K562 (cell line): Measurements from ENCODE around the gene IL12RB1. TPM values are rescaled to one million over a fixed set of nuclear protein-coding genes. Genes with fewer than 3 reads are reported as not detected.

Source experiments
- ATAC-seq: fragments of 200-7000 bp; cut with Tn5 transposase; 3 replicates; pipeline ENCODE4 v1.9.1; 2020; ENCODE audit warnings: moderate library complexity
- BruUV-seq: library from RNA; stranded (reverse); fragments of 400-500 nt; replicated peaks from 2 replicates; lab custom pipeline; 2021; lab: Mats Ljungman, UMichigan
- CTCF ChIA-PET: fragments of 300-600 bp; formaldehyde crosslinking; extraction: SDS; loops from one replicate; lab custom pipeline; 2021; ENCODE audit warnings: low intra/inter-chr PET ratio; lab: Yijun Ruan, JAX
- POLR2A ChIA-PET: fragments of 300-600, 350-650 bp; sonication (Branson Sonifier 250); formaldehyde crosslinking; extraction: SDS; loops from one replicate; lab custom pipeline; 2021; ENCODE audit warnings: antibody characterized with exemption, inconsistent platforms; lab: Yijun Ruan, JAX
- DNase-seq, 4 experiments: peaks; one replicate each; pipeline versions ENCODE4 v3.0.0 to v3.0.0-alpha.2; 2011 to 2018; ENCODE audit warnings: low spot score in 3 of 4, mixed read lengths in 3 of 4; ENCODE audit errors: extremely low read depth in 1 of 4
- FAIRE-seq: peaks from 2 replicates; lab custom pipeline; 2011; peaks lifted over from hg19 to GRCh38; lab: Jason Lieb, UNC
- H2AFZ ChIP-seq: 2 replicates; pipeline ENCODE4 v1.6.0; 2011; ENCODE audit warnings: low read depth, low read length, control low read depth, inconsistent platforms
- H3K27ac ChIP-seq: fragments of 200-600 bp; 3 replicates; pipeline ENCODE4 v1.8.0; 2011; ENCODE audit warnings: low read depth, mild to moderate bottlenecking, control low read depth, inconsistent platforms, low read length, moderate library complexity, mixed read lengths; ENCODE audit errors: extremely low read depth
- H3K27me3 ChIP-seq, 2 experiments: fragments of 300-600 bp in 1 of 2; 2 replicates in 1 of 2; 3 replicates in 1 of 2; pipeline versions ENCODE4 v1.6.0 to v1.8.0; 2011; ENCODE audit warnings: inconsistent platforms in 2 of 2, low read length in 2 of 2, mild to moderate bottlenecking in 1 of 2, mixed read lengths in 1 of 2, moderate library complexity in 1 of 2; ENCODE audit not compliant: control insufficient read depth in 2 of 2, insufficient read depth in 2 of 2
- H3K36me3 ChIP-seq: fragments of 300-600 bp; 3 replicates; pipeline ENCODE4 v1.8.0; 2011; ENCODE audit warnings: mild to moderate bottlenecking, low read length, inconsistent platforms; ENCODE audit not compliant: control insufficient read depth, insufficient read depth
- H3K4me1 ChIP-seq, 2 experiments: fragments of 200-600 bp in 1 of 2; replicated peaks in 1 of 2; 2 replicates in 1 of 2; 3 replicates in 1 of 2; pipeline versions ENCODE4 v1.5.1 to v1.8.0; 2011; ENCODE audit warnings: inconsistent platforms in 2 of 2, low read length in 2 of 2, mild to moderate bottlenecking in 1 of 2, mixed read lengths in 1 of 2, moderate library complexity in 1 of 2; ENCODE audit not compliant: control insufficient read depth in 2 of 2, insufficient read depth in 2 of 2
- H3K4me2 ChIP-seq: 2 replicates; pipeline ENCODE4 v1.6.1; 2011; ENCODE audit warnings: low read length, control low read depth, inconsistent platforms, mixed read lengths; ENCODE audit not compliant: insufficient read depth
- H3K4me3 ChIP-seq: fragments of 200-600 bp; sonication (generic), shearing (Covaris generic); 2 replicates; pipeline ENCODE4 v1.5.1; 2016; ENCODE audit warnings: control low read depth, inconsistent platforms
- H3K79me2 ChIP-seq: fragments of 200-600 bp; 3 replicates; pipeline ENCODE4 v1.8.0; 2011; ENCODE audit warnings: low read length, inconsistent platforms; ENCODE audit not compliant: control insufficient read depth, insufficient read depth
- H3K9ac ChIP-seq, 2 experiments: 2 replicates each; pipeline versions ENCODE4 v1.6.0 to v1.6.1; 2011; ENCODE audit warnings: low read depth in 2 of 2, low read length in 2 of 2, control low read depth in 1 of 2, inconsistent platforms in 1 of 2, mild to moderate bottlenecking in 1 of 2, mixed read lengths in 1 of 2; ENCODE audit not compliant: insufficient read depth in 1 of 2
- H3K9me1 ChIP-seq: one replicate; pipeline ENCODE4 v1.6.0; 2011; ENCODE audit warnings: inconsistent platforms, mild to moderate bottlenecking, low read length, moderate library complexity; ENCODE audit not compliant: control insufficient read depth, insufficient read depth
- H3K9me3 ChIP-seq: replicated peaks from 2 replicates; pipeline ENCODE4 v1.5.1; 2011; ENCODE audit warnings: low read depth, low read length, inconsistent platforms; ENCODE audit not compliant: control insufficient read depth, insufficient read depth
- H4K20me1 ChIP-seq: replicated peaks from 2 replicates; pipeline ENCODE4 v1.6.1; 2011; ENCODE audit warnings: low read length, inconsistent platforms, mixed read lengths; ENCODE audit not compliant: control insufficient read depth, insufficient read depth
- BCOR ChIP-seq: fragments of 450-650 bp; IDR thresholded peaks from 2 replicates; pipeline ENCODE4 v1.6.1; 2016
- ESRRA ChIP-seq: fragments of 450-650 bp; IDR thresholded peaks from 2 replicates; pipeline ENCODE4 v1.6.1; 2014; ENCODE audit warnings: low read depth, mild to moderate bottlenecking, moderate library complexity, borderline replicate concordance
- ESRRB ChIP-seq: fragments of 250-450 bp; sonication (Bioruptor Pico); IDR thresholded peaks from 2 replicates; pipeline ENCODE4 v1.5.0; 2020; ENCODE audit warnings: mild to moderate bottlenecking, moderate library complexity, borderline replicate concordance
- HIVEP1 ChIP-seq: fragments of 250-450 bp; sonication (Bioruptor Pico); IDR thresholded peaks from 2 replicates; pipeline ENCODE4 v1.4.0; 2020; ENCODE audit warnings: mild to moderate bottlenecking
- KDM1A ChIP-seq, 2 experiments: fragments of 450-650 bp; IDR thresholded peaks; 2 replicates each; pipeline ENCODE4 v1.6.1; 2016; ENCODE audit warnings: mild to moderate bottlenecking in 2 of 2
- NR2C2 ChIP-seq, 2 experiments: fragments of 200-800 bp in 1 of 2; sonication (Bioruptor generic) in 1 of 2; sonication (generic) in 1 of 2; formaldehyde crosslinking in 1 of 2; IDR thresholded peaks; 2 replicates each; pipeline versions ENCODE4 v1.6.1 to v1.8.0; 2016 to 2022; ENCODE audit warnings: mild to moderate bottlenecking in 1 of 2, missing compliant biosample characterization in 1 of 2, missing genetic modification characterization in 1 of 2, missing genetic modification reagents in 1 of 2
- RBM25 ChIP-seq: fragments of 200-400 bp; formaldehyde crosslinking; IDR thresholded peaks from 2 replicates; pipeline ENCODE4 v1.6.1; 2018; ENCODE audit warnings: low read length, low read depth, moderate library complexity; ENCODE audit not compliant: severe bottlenecking
- SAFB2 ChIP-seq: fragments of 200-400 bp; formaldehyde crosslinking; IDR thresholded peaks from 2 replicates; pipeline ENCODE4 v1.6.1; 2018; ENCODE audit warnings: borderline replicate concordance, low read length, low read depth, moderate library complexity; ENCODE audit not compliant: severe bottlenecking
- SMARCB1 ChIP-seq: IDR thresholded peaks from 2 replicates; pipeline ENCODE4 v1.6.1; 2011; ENCODE audit warnings: improper control_type of control experiment, low read depth; ENCODE audit not compliant: insufficient read length
- SRSF7 ChIP-seq: fragments of 200-400 bp; formaldehyde crosslinking; optimal IDR thresholded peaks from 2 replicates; pipeline ENCODE3; 2017; ENCODE audit warnings: mild to moderate bottlenecking, low read depth, low read length
- TEAD1 ChIP-seq, 2 experiments: fragments of 450-650 bp in 1 of 2; sonication (generic) in 1 of 2; formaldehyde crosslinking; IDR thresholded peaks; 2 replicates each; pipeline versions ENCODE4 v1.4.0 to v1.8.0; 2020 to 2022; ENCODE audit warnings: mild to moderate bottlenecking in 2 of 2, missing genetic modification reagents in 1 of 2
- ZNF324 ChIP-seq: fragments of 250-450 bp; sonication (Bioruptor Pico); IDR thresholded peaks from 2 replicates; pipeline ENCODE4 v1.4.0; 2020; ENCODE audit warnings: mild to moderate bottlenecking
- ZNF41 ChIP-seq: fragments of 250-450 bp; sonication (Bioruptor Pico); conservative IDR thresholded peaks from 2 replicates; pipeline ENCODE4 v1.4.0; 2020; ENCODE audit warnings: mild to moderate bottlenecking
- ZNF785 ChIP-seq: fragments of 250-450 bp; sonication (Bioruptor Pico); IDR thresholded peaks from 2 replicates; pipeline ENCODE4 v1.4.0; 2020; ENCODE audit warnings: mild to moderate bottlenecking
- WGBS: fragments of 100-300 bp; shearing (Covaris generic); methylation state at CpG from one replicate; pipeline ENCODE4 v1.1.6; 2016; ENCODE audit warnings: low coverage, mixed read lengths; ENCODE audit not compliant: insufficient coverage; ENCODE audit errors: missing lambda C conversion rate; 5-methylcytosine and 5-hydroxymethylcytosine counted together
- in situ Hi-C: fragments of 300-500 bp; cut with MboI; formaldehyde crosslinking; loops from 4 replicates; pipeline ENCODE4 v1.15.0; 2018; ENCODE audit warnings: inconsistent platforms, mixed read lengths
- intact Hi-C: fragments of 100-400 bp; cut with micrococcal nuclease; formaldehyde crosslinking; loops from 2 replicates; pipeline ENCODE4 v1.14.2; 2022
- polyA plus RNA-seq, 8 experiments: library from polyadenylated mRNA; depleted of rRNA in 4 of 8; stranded (reverse) in 5 of 8; unstranded in 3 of 8; fragments of >200 nt; fragmentation: Nextera tagmentation in 2 of 8; fragmentation: Illumina TruSeq in 1 of 8; extraction: Ambion mirVana in 2 of 8; extraction: Trizol in 1 of 8; gene quantifications; 2 replicates each; pipeline versions ENCODE4 v1.2.1 to v1.2.3, GENCODE V29; 2011 to 2014; ENCODE audit warnings: inconsistent platforms in 1 of 8, missing spikeins in 1 of 8
- total RNA-seq, 7 experiments: library from RNA; depleted of rRNA in 6 of 7; stranded (reverse); fragments of >200 nt in 6 of 7; fragmentation: Illumina TruSeq in 2 of 7; extraction: Trizol in 2 of 7; gene quantifications; 2 replicates each; pipeline versions ENCODE4 v1.2.1 to v1.2.3, GENCODE V29; 2011 to 2021; ENCODE audit warnings: low replicate concordance in 1 of 7
- TF ChIP-seq, protein P1 (sequence below): fragments of 450-650 bp; formaldehyde crosslinking; IDR thresholded peaks from 2 replicates; pipeline ENCODE4 v1.4.0; 2022; ENCODE audit warnings: missing genetic modification characterization
- TF ChIP-seq, protein P2 (sequence below), 2 experiments: fragments of 450-650 bp in 1 of 2; sonication (generic) in 1 of 2; formaldehyde crosslinking in 1 of 2; IDR thresholded peaks in 1 of 2; conservative IDR thresholded peaks in 1 of 2; 2 replicates each; pipeline versions ENCODE4 v1.6.1 to v1.8.1; 2016 to 2023; ENCODE audit warnings: mild to moderate bottlenecking in 2 of 2, moderate library complexity in 2 of 2, inconsistent platforms in 1 of 2, missing genetic modification reagents in 1 of 2
- TF ChIP-seq, protein P3 (sequence below): sonication (generic); formaldehyde crosslinking; IDR thresholded peaks from 2 replicates; pipeline ENCODE4 v1.8.1; 2023; ENCODE audit warnings: mild to moderate bottlenecking, missing genetic modification reagents

Gene IL12RB1
- total and polyA plus RNA-seq, 9 of the 15 experiments (the other 6 are each of a cell fraction or from before 2014, with no cell fraction given), result 0.04 to 0.07 (median 0.06) TPM; not detected in 5

DNA sequence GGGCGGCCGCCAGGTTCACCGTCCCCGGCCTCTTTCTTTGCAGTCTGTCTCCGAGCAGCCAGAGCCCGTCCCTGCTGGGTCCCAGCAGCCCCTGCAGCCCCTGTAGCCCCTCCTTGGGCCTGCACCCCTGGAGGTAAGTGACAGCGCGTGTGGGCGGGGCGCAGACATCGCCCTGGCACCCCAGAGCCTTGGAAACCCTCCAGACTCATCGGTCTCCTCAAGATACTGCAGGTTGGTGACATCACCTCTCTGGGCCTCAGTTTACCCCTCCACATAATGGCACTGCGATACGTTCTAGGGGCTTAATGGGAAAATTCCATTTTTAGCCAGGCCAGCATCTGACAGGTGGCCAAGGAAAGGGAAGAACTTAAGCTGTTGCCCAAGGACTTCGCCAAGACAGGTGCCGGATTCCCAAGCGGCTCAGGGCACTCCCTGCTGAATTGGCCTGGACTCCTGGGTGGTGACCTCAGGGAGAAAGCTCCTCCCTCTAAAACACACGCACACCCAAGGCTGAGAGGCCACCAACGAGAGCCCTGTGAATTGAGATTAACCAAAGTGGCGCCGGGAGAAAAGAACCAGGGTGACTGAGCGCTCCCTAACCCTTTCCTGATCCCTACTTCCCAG, 24.0 kb upstream of the IL12RB1 start:
- Histone ChIP-seq H2AFZ (peak overlapping the region; percentile 87), H3K27ac (peak overlapping the region; percentile 61; the same call in 1 of the 3 replicates), H3K27me3 (no peaks in the 10 kb centered on the region), H3K4me3 (peak overlapping the region; percentile 63), H3K9me1 (no peaks in the 10 kb centered on the region), H4K20me1 (no peaks in the 10 kb centered on the region), H3K36me3 (peaks cover 9% of the 10 kb centered on the region; the same call in 1 of the 3 replicates), H3K79me2 (no peaks in the 10 kb centered on the region), H3K4me1 (peaks cover 14 to 24% of the 10 kb centered on the region in 2 experiments), H3K9ac (peak overlapping the region; percentile 61 to 93; a peak in 3 of 4 replicates), H3K9me3 (no peaks in the 10 kb centered on the region), H3K4me2 (peak overlapping the region; percentile 89)
- no TSS peak for BruUV-seq
- in situ Hi-C loops, result no loop called here
- intact Hi-C loops, result loop anchor here (5.0 to 10.0 kb wide), 2 partner anchors 103 to 214 kb away; partner anchors contain the start of genes ARRDC2 and LSM4
- DNase-seq (no peak), FAIRE-seq (no peak), ATAC-seq (no peak)
- ChIA-PET CTCF (interaction anchor here (0.6 kb wide), 1 partner anchor 57 kb away, joined by 3 read pairs; no protein-coding TSS in a partner anchor), POLR2A (interaction anchor here (0.8 to 2.2 kb wide), 5 partner anchors 13 to 130 kb away, joined by 3 to 7 read pairs (median 5); partner anchors contain the start of genes IFI30 and MAST3)
- 51% methylated on average over 19 of the region's 22 CpGs for WGBS
- no peak for TF ChIP-seq ZNF324 (CRISPR knock-in tag)
- no peak for TF ChIP-seq TEAD1 (CRISPR knock-in tag; IDR thresholded peaks at IDR 0.05)
- TF ChIP-seq ZNF785, result no peak
- TF ChIP-seq, protein P1, sequence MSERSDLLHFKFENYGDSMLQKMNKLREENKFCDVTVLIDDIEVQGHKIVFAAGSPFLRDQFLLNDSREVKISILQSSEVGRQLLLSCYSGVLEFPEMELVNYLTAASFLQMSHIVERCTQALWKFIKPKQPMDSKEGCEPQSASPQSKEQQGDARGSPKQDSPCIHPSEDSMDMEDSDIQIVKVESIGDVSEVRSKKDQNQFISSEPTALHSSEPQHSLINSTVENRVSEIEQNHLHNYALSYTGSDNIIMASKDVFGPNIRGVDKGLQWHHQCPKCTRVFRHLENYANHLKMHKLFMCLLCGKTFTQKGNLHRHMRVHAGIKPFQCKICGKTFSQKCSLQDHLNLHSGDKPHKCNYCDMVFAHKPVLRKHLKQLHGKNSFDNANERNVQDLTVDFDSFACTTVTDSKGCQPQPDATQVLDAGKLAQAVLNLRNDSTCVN (CRISPR knock-in tag), result no peak
- TF ChIP-seq HIVEP1 (CRISPR knock-in tag), result no peak
- TF ChIP-seq SRSF7, result no peak
- TF ChIP-seq ESRRA, result no peak; the same call in 1 of the 2 replicates
- TF ChIP-seq KDM1A (IDR thresholded peaks at IDR 0.05), result 0 out of 4 replicates have a peak, but pooled peaks of 1 of the 2 experiments have one; percentile 3
- no peak for TF ChIP-seq NR2C2 (CRISPR knock-in tag; IDR thresholded peaks at IDR 0.05)
- TF ChIP-seq NR2C2 (tag; IDR thresholded peaks at IDR 0.05), result no peak
- TF ChIP-seq BCOR, result peak; percentile 44
- TF ChIP-seq, protein P2, sequence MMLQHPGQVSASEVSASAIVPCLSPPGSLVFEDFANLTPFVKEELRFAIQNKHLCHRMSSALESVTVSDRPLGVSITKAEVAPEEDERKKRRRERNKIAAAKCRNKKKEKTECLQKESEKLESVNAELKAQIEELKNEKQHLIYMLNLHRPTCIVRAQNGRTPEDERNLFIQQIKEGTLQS (IDR thresholded peaks at IDR 0.05), result peak; percentile 49; the same call in 1 of the 2 replicates
- TF ChIP-seq, protein P2 (CRISPR knock-in tag; conservative IDR thresholded peaks at IDR 0.05), result no peak
- TF ChIP-seq ESRRB (CRISPR knock-in tag), result no peak
- TF ChIP-seq RBM25, result peak; percentile 41
- no peak for TF ChIP-seq SMARCB1
- TF ChIP-seq, protein P3, sequence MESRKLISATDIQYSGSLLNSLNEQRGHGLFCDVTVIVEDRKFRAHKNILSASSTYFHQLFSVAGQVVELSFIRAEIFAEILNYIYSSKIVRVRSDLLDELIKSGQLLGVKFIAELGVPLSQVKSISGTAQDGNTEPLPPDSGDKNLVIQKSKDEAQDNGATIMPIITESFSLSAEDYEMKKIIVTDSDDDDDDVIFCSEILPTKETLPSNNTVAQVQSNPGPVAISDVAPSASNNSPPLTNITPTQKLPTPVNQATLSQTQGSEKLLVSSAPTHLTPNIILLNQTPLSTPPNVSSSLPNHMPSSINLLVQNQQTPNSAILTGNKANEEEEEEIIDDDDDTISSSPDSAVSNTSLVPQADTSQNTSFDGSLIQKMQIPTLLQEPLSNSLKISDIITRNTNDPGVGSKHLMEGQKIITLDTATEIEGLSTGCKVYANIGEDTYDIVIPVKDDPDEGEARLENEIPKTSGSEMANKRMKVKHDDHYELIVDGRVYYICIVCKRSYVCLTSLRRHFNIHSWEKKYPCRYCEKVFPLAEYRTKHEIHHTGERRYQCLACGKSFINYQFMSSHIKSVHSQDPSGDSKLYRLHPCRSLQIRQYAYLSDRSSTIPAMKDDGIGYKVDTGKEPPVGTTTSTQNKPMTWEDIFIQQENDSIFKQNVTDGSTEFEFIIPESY, result 0 out of 2 replicates have a peak, but pooled peaks have one; percentile 10
- TF ChIP-seq SAFB2, result no peak
- TF ChIP-seq ZNF41 (CRISPR knock-in tag), result no peak
